OCI-LY1 (cell line): ENCODE measurements around the gene SEC22C.

ENCODE experiments used
- H2AFZ ChIP-seq: fragments of 200-600 bp; sonication (generic), shearing (Covaris generic); 2 replicates; pipeline ENCODE4 v1.6.0; 2014; ENCODE audit warnings: antibody characterized with exemption, mild to moderate bottlenecking, low read length
- H3F3A ChIP-seq: fragments of 200-600 bp; sonication (generic), shearing (Covaris generic); 2 replicates; pipeline ENCODE4 v1.6.0; 2014; ENCODE audit warnings: mild to moderate bottlenecking, antibody characterized with exemption, low read length, moderate library complexity; ENCODE audit not compliant: insufficient read depth
- H3K27ac ChIP-seq: fragments of 200-600 bp; sonication (generic); 2 replicates; pipeline ENCODE4 v1.5.1; 2014; ENCODE audit warnings: low read length, mixed run types, mild to moderate bottlenecking, low read depth; ENCODE audit not compliant: poor library complexity, severe bottlenecking
- H3K27me3 ChIP-seq: fragments of 200-600 bp; sonication (generic); 2 replicates; pipeline ENCODE4 v1.6.0; 2014; ENCODE audit warnings: antibody characterized with exemption, mild to moderate bottlenecking, low read length, moderate library complexity; ENCODE audit not compliant: insufficient read depth
- H3K36me3 ChIP-seq: fragments of 200-600 bp; sonication (generic); 2 replicates; pipeline ENCODE4 v1.6.1; 2014; ENCODE audit warnings: mild to moderate bottlenecking, antibody characterized with exemption, low read length, moderate library complexity, mixed read lengths; ENCODE audit not compliant: insufficient read depth
- H3K4me1 ChIP-seq: fragments of 200-600 bp; sonication (generic); 2 replicates; pipeline ENCODE4 v1.5.1; 2014; ENCODE audit warnings: mild to moderate bottlenecking, low read length, moderate library complexity; ENCODE audit not compliant: insufficient read depth, severe bottlenecking
- H3K4me2 ChIP-seq: fragments of 200-600 bp; sonication (generic), shearing (Covaris generic); 2 replicates; pipeline ENCODE4 v1.6.1; 2014; ENCODE audit warnings: low read length
- H3K4me3 ChIP-seq: fragments of 200-600 bp; sonication (generic); 2 replicates; pipeline ENCODE4 v1.5.1; 2014; ENCODE audit warnings: low read length, low read depth, mild to moderate bottlenecking, mixed read lengths; ENCODE audit not compliant: poor library complexity, severe bottlenecking
- H3K79me2 ChIP-seq: fragments of 200-600 bp; shearing (Covaris generic); 2 replicates; pipeline ENCODE4 v1.6.1; 2016; ENCODE audit warnings: mixed run types, low read length, mixed read lengths; ENCODE audit not compliant: insufficient read depth
- H3K9ac ChIP-seq: fragments of 200-600 bp; sonication (generic), shearing (Covaris generic); 2 replicates; pipeline ENCODE4 v1.6.1; 2014; ENCODE audit warnings: mild to moderate bottlenecking, low read length, mixed read lengths
- H3K9me2 ChIP-seq: fragments of 200-600 bp; sonication (generic), shearing (Covaris generic); 2 replicates; pipeline ENCODE4 v1.6.1; 2014; ENCODE audit warnings: low read depth, mild to moderate bottlenecking, low read length, mixed read lengths
- H3K9me3 ChIP-seq: fragments of 200-600 bp; shearing (Covaris generic); 2 replicates; pipeline ENCODE4 v1.6.1; 2014; ENCODE audit warnings: low read length, mixed read lengths
- H4K20me1 ChIP-seq: fragments of 200-600 bp; sonication (generic), shearing (Covaris generic); 2 replicates; pipeline ENCODE4 v1.6.0; 2016; ENCODE audit warnings: mild to moderate bottlenecking, low read length; ENCODE audit not compliant: insufficient read depth
- CTCF ChIP-seq: fragments of 200-600 bp; sonication (generic), shearing (Covaris generic); IDR thresholded peaks from 2 replicates; pipeline ENCODE4 v1.5.1; 2017; ENCODE audit warnings: mild to moderate bottlenecking, antibody characterized with exemption, low read length, moderate library complexity, mixed read lengths
- EZH2 ChIP-seq: fragments of 200-600 bp; sonication (generic), shearing (Covaris generic); IDR thresholded peaks from 2 replicates; pipeline ENCODE4 v1.8.0; 2017; ENCODE audit warnings: borderline replicate concordance, mixed run types, mild to moderate bottlenecking, antibody characterized with exemption, low read length, moderate library complexity, mixed read lengths

Gene SEC22C

GRCh38 chr3:42552830-42553229 lies 28.9 kb downstream of the SEC22C start:
- Histone ChIP-seq H3K27me3 (no peaks in the 10 kb centered on the region), H4K20me1 (no peaks in the 10 kb centered on the region), H3K9me2 (no peaks in the 10 kb centered on the region), H3K4me2 (no peak overlapping the region), H3K36me3 (peaks cover 56% of the 10 kb centered on the region), H3K79me2 (no peaks in the 10 kb centered on the region), H3K9ac (no peak overlapping the region), H3K27ac (no peak overlapping the region), H3K4me3 (no peak overlapping the region), H3F3A (no peaks in the 10 kb centered on the region), H3K4me1 (peaks cover 4% of the 10 kb centered on the region), H2AFZ (no peak overlapping the region), H3K9me3 (no peaks in the 10 kb centered on the region)
- TF ChIP-seq EZH2: no peak
- no peak for TF ChIP-seq CTCF

- Histone ChIP-seq H3K36me3 (peaks cover 44% of the 10 kb centered on the region), H3K79me2 (no peaks in the 10 kb centered on the region)
- TF ChIP-seq CTCF (no peak), EZH2 (no peak)
Observed at GRCh38 chr3:42550250-42550649, 31.5 kb downstream of the SEC22C start.

DNA sequence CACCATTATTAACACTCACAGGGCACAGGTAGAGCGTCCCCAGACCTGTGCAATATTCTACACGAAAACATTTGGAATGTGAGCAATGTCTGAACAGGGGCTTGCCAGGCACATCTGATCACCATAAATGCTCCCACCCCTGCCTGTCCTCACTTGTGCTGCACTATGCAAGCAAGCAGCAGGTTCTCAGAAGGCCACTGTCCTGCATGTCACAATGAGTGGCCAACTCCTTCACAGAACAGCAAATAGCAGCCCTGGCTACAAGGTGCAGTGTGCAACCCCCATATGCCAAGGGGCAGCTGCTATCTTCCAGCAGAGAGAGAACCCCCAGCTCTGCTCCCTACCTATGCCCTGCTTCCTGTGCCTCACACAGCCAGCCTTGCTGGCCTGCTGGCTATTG lies 32.6 kb downstream of the SEC22C start:
- peaks cover 36% of the 10 kb centered on the region for H3K36me3 ChIP-seq
- H3K9me3 ChIP-seq: no peaks in the 10 kb centered on the region
- no peak overlapping the region for H2AFZ ChIP-seq
- H3K4me3 ChIP-seq: no peak overlapping the region
- no peaks in the 10 kb centered on the region for H3K79me2 ChIP-seq
- no peaks in the 10 kb centered on the region for H4K20me1 ChIP-seq
- H3K4me1 ChIP-seq: no peaks in the 10 kb centered on the region
- H3K4me2 ChIP-seq: no peak overlapping the region
- H3K27ac ChIP-seq: no peak overlapping the region
- H3F3A ChIP-seq: no peaks in the 10 kb centered on the region
- H3K9me2 ChIP-seq: no peaks in the 10 kb centered on the region
- H3K27me3 ChIP-seq: no peaks in the 10 kb centered on the region
- TF ChIP-seq EZH2 (no peak), CTCF (no peak)
- no peak overlapping the region for H3K9ac ChIP-seq

More at GRCh38 chr3:42550250-42550649, 31.5 kb downstream of the SEC22C start:
- H4K20me1 ChIP-seq: no peaks in the 10 kb centered on the region
- H2AFZ ChIP-seq: no peak overlapping the region
- no peaks in the 10 kb centered on the region for H3K27me3 ChIP-seq
- no peaks in the 10 kb centered on the region for H3K9me2 ChIP-seq
- no peaks in the 10 kb centered on the region for H3K4me1 ChIP-seq
- H3F3A ChIP-seq: no peaks in the 10 kb centered on the region
- no peak overlapping the region for H3K4me3 ChIP-seq
- H3K4me2 ChIP-seq: no peak overlapping the region
- no peak overlapping the region for H3K27ac ChIP-seq
- no peak overlapping the region for H3K9ac ChIP-seq
- H3K9me3 ChIP-seq: no peaks in the 10 kb centered on the region
